Measurements from ENCODE around the gene MMP7.

DNA sequence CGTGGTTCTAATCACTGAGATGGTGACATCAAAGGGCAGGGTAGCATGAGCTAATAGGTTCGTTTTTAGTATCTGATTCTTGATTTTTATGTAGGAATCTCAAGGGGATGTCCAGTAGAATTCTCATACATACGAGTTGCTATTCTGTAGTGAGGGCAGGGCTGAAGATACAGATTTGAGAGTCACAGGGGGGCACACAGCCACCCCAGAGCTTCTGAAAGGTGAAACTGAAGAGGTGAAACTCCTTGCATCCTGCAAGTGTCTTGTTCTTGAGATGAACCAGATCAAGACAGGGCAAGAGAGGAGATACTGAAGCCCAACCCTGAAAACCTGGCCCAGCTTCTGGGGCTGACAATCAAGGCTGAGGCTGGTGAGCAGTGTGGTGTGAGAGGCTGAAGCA, 42.3 kb downstream of the MMP7 start:
- no peak for TF ChIP-seq EZH2 (IDR thresholded peaks at IDR 0.05; ENCODE audit: low read length)
- TF ChIP-seq, protein P1, sequence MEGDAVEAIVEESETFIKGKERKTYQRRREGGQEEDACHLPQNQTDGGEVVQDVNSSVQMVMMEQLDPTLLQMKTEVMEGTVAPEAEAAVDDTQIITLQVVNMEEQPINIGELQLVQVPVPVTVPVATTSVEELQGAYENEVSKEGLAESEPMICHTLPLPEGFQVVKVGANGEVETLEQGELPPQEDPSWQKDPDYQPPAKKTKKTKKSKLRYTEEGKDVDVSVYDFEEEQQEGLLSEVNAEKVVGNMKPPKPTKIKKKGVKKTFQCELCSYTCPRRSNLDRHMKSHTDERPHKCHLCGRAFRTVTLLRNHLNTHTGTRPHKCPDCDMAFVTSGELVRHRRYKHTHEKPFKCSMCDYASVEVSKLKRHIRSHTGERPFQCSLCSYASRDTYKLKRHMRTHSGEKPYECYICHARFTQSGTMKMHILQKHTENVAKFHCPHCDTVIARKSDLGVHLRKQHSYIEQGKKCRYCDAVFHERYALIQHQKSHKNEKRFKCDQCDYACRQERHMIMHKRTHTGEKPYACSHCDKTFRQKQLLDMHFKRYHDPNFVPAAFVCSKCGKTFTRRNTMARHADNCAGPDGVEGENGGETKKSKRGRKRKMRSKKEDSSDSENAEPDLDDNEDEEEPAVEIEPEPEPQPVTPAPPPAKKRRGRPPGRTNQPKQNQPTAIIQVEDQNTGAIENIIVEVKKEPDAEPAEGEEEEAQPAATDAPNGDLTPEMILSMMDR (optimal IDR thresholded peaks at IDR 0.05 in 1 of 3, IDR thresholded peaks at IDR 0.05 in 1 of 3, conservative IDR thresholded peaks at IDR 0.05 in 1 of 3; ENCODE audit: extremely low read depth in 1 of 3, insufficient read depth in 2 of 3, low read length in 3 of 3), result no peak

Data from keratinocyte (primary cell).